HepG2 (cell line): ENCODE measurements around the gene ADAMTS17. TPM values are rescaled to one million over a fixed set of nuclear protein-coding genes. Genes with fewer than 3 reads are reported as not detected.

Experiments used
- ATAC-seq: fragments of 200-7000 bp; cut with Tn5 transposase; 3 replicates; pipeline ENCODE4 v1.9.1; 2020; ENCODE audit warnings: mild to moderate bottlenecking, moderate library complexity
- BruUV-seq: library from RNA; stranded (reverse); fragments of 400-500 nt; replicated peaks from 2 replicates; lab custom pipeline; 2021; lab: Mats Ljungman, UMichigan
- CTCF ChIA-PET: fragments of 300-600 bp; formaldehyde crosslinking; extraction: SDS; loops from one replicate; lab custom pipeline; 2021; ENCODE audit warnings: low total read pairs, inconsistent platforms, low intra/inter-chr PET ratio; lab: Yijun Ruan, JAX
- POLR2A ChIA-PET: fragments of 350-600 bp; sonication (Branson Sonifier 250); formaldehyde crosslinking; loops from one replicate; lab custom pipeline; 2020; ENCODE audit warnings: antibody characterized with exemption, inconsistent platforms; lab: Yijun Ruan, JAX
- DNase-seq: peaks from one replicate; pipeline ENCODE4 v3.0.0-alpha.2; 2015; ENCODE audit warnings: low spot score
- FAIRE-seq: peaks from 3 replicates; lab custom pipeline; 2011; peaks lifted over from hg19 to GRCh38; lab: Jason Lieb, UNC
- H2AFZ ChIP-seq: one replicate; pipeline ENCODE4 v1.6.1; 2011; ENCODE audit warnings: low read length, inconsistent platforms
- H3K27ac ChIP-seq: fragments of 300-600 bp; 3 replicates; pipeline ENCODE4 v1.8.0; 2011; ENCODE audit warnings: mixed run types, mild to moderate bottlenecking, mixed read lengths, low read length, inconsistent platforms; ENCODE audit not compliant: insufficient read depth; ENCODE audit errors: extremely low read length
- H3K27me3 ChIP-seq, 2 experiments: fragments of 200-600 bp in 1 of 2; 2 replicates in 1 of 2; 3 replicates in 1 of 2; pipeline versions ENCODE4 v1.6.0 to v1.8.0; 2011; ENCODE audit warnings: low read length in 2 of 2, mild to moderate bottlenecking in 2 of 2, moderate library complexity in 2 of 2, inconsistent platforms in 1 of 2; ENCODE audit not compliant: insufficient read depth in 2 of 2, control insufficient read depth in 1 of 2
- H3K36me3 ChIP-seq, 2 experiments: fragments of 200-600 bp in 1 of 2; replicated peaks in 1 of 2; 2 replicates in 1 of 2; 3 replicates in 1 of 2; pipeline versions ENCODE4 v1.5.1 to v1.8.0; 2011; ENCODE audit warnings: low read length in 2 of 2, inconsistent platforms in 1 of 2; ENCODE audit not compliant: insufficient read depth in 2 of 2, control insufficient read depth in 1 of 2
- H3K4me1 ChIP-seq: 2 replicates; pipeline ENCODE4 v1.5.1; 2012; ENCODE audit warnings: low read length, inconsistent platforms; ENCODE audit not compliant: insufficient read depth
- H3K4me2 ChIP-seq: 2 replicates; pipeline ENCODE4 v1.6.0; 2011; ENCODE audit warnings: low read depth, low read length, inconsistent platforms
- H3K4me3 ChIP-seq, 3 experiments: fragments of 200-600 bp in 1 of 3; sonication (generic), shearing (Covaris generic) in 1 of 3; replicated peaks in 1 of 3; 2 replicates each; pipeline ENCODE4 v1.5.1; 2011 to 2016; ENCODE audit warnings: low read length in 3 of 3, inconsistent platforms in 2 of 3, low read depth in 2 of 3, mild to moderate bottlenecking in 2 of 3, control low read depth in 1 of 3, mixed read lengths in 1 of 3; ENCODE audit not compliant: insufficient read depth in 1 of 3
- H3K79me2 ChIP-seq: one replicate; pipeline ENCODE4 v1.6.1; 2011; ENCODE audit warnings: low read length, inconsistent platforms; ENCODE audit not compliant: insufficient read depth
- H3K9ac ChIP-seq: 2 replicates; pipeline ENCODE4 v1.6.0; 2011; ENCODE audit warnings: mild to moderate bottlenecking, low read depth, low read length, inconsistent platforms; ENCODE audit not compliant: insufficient read depth
- H3K9me3 ChIP-seq: 2 replicates; pipeline ENCODE4 v1.5.1; 2012; ENCODE audit warnings: mild to moderate bottlenecking, low read length
- H4K20me1 ChIP-seq: 2 replicates; pipeline ENCODE4 v1.6.0; 2011; ENCODE audit warnings: inconsistent platforms, mild to moderate bottlenecking, low read length, moderate library complexity; ENCODE audit not compliant: insufficient read depth
- CSRNP1 ChIP-seq: sonication (generic); formaldehyde crosslinking; IDR thresholded peaks from 2 replicates; pipeline ENCODE4 v1.8.1; 2023; ENCODE audit warnings: mild to moderate bottlenecking, missing genetic modification reagents
- DDIT3 ChIP-seq: sonication (generic); formaldehyde crosslinking; IDR thresholded peaks from 2 replicates; pipeline ENCODE4 v1.4.0; 2020; ENCODE audit warnings: mild to moderate bottlenecking, missing genetic modification reagents
- FOSL1 ChIP-seq: sonication (generic); formaldehyde crosslinking; IDR thresholded peaks from 2 replicates; pipeline ENCODE4 v1.9.0; 2021; ENCODE audit warnings: missing genetic modification reagents, borderline replicate concordance
- JUN ChIP-seq: sonication (generic); formaldehyde crosslinking; IDR thresholded peaks from 2 replicates; pipeline ENCODE4 v1.4.0; 2020; ENCODE audit warnings: mild to moderate bottlenecking, missing genetic modification reagents
- KDM1A ChIP-seq: IDR thresholded peaks from 2 replicates; pipeline ENCODE4 v1.6.1; 2016; ENCODE audit warnings: missing compliant biosample characterization
- MTA1 ChIP-seq: sonication (generic); formaldehyde crosslinking; IDR thresholded peaks from 2 replicates; pipeline ENCODE4 v1.4.0; 2020; ENCODE audit warnings: missing genetic modification reagents, mild to moderate bottlenecking, borderline replicate concordance
- TCF7 ChIP-seq: sonication (generic); IDR thresholded peaks from 2 replicates; pipeline ENCODE4 v1.6.1; 2016; ENCODE audit warnings: antibody characterized with exemption, low read depth
- ZBTB8A ChIP-seq: sonication (generic); formaldehyde crosslinking; IDR thresholded peaks from 2 replicates; pipeline ENCODE4 v1.4.0; 2020; ENCODE audit warnings: mild to moderate bottlenecking, low read depth, missing genetic modification reagents, borderline replicate concordance
- ZFAT ChIP-seq: sonication (generic); formaldehyde crosslinking; conservative IDR thresholded peaks from 2 replicates; pipeline ENCODE4 v1.8.1; 2023; ENCODE audit warnings: missing genetic modification reagents, inconsistent platforms
- ZNF18 ChIP-seq: sonication (generic); formaldehyde crosslinking; IDR thresholded peaks from 2 replicates; pipeline ENCODE4 v1.8.0; 2022; ENCODE audit warnings: mild to moderate bottlenecking, missing genetic modification reagents; ENCODE audit not compliant: insufficient replicate concordance
- ZNF251 ChIP-seq: sonication (generic); formaldehyde crosslinking; IDR thresholded peaks from 2 replicates; pipeline ENCODE4 v1.9.0; 2021; ENCODE audit warnings: mild to moderate bottlenecking, missing genetic modification reagents
- ZNF280B ChIP-seq: sonication (generic); formaldehyde crosslinking; IDR thresholded peaks from 2 replicates; pipeline ENCODE4 v1.5.0; 2020; ENCODE audit warnings: missing genetic modification reagents, mild to moderate bottlenecking, borderline replicate concordance
- ZNF317 ChIP-seq: sonication (generic); formaldehyde crosslinking; IDR thresholded peaks from 2 replicates; pipeline ENCODE4 v1.5.0; 2020; ENCODE audit warnings: mild to moderate bottlenecking, missing genetic modification reagents
- ZNF580 ChIP-seq: IDR thresholded peaks from 2 replicates; pipeline ENCODE4 v1.6.1; 2016; ENCODE audit warnings: low read depth, borderline replicate concordance
- WGBS: methylation state at CpG from one replicate; pipeline ENCODE4 v1.1.6; 2017; ENCODE audit warnings: low lambda C conversion rate; 5-methylcytosine and 5-hydroxymethylcytosine counted together
- in situ Hi-C: cut with HindIII; loops from 2 replicates; pipeline ENCODE4 v1.10.0; 2017; ENCODE audit warnings: low pct_unique_long_range_greater_than_20kb; ENCODE audit not compliant: extremely low pct_ligation_motif_present
- intact Hi-C: fragments of 100-400 bp; cut with micrococcal nuclease; formaldehyde crosslinking; loops from one replicate; pipeline ENCODE4 v1.10.0; 2022; ENCODE audit not compliant: unreplicated experiment
- polyA plus RNA-seq, 8 experiments: library from polyadenylated mRNA; depleted of rRNA in 3 of 8; stranded (reverse) in 7 of 8; unstranded in 1 of 8; fragments of >200 nt; fragmentation: Illumina TruSeq in 4 of 8; extraction: Trizol in 4 of 8; gene quantifications; 2 replicates each; pipeline versions ENCODE4 v1.2.1 to v1.2.3, GENCODE V29; 2011 to 2016; ENCODE audit warnings: low read depth in 4 of 8, missing spikeins in 1 of 8, mixed read lengths in 1 of 8; ENCODE audit not compliant: insufficient read depth in 1 of 8
- total RNA-seq, 5 experiments: library from RNA; depleted of rRNA; stranded (reverse); fragments of >200 nt; fragmentation: Illumina TruSeq; extraction: Trizol; gene quantifications; 2 replicates each; pipeline ENCODE4 v1.2.3, GENCODE V29; 2016; ENCODE audit warnings: low read depth in 1 of 5

Gene ADAMTS17
- total and polyA plus RNA-seq, 2 of the 13 experiments (the other 11 are each of a cell fraction or from before 2014, with no cell fraction given), result 0.02 to 0.04 TPM

GRCh38 chr15:99996660-99997059 is 345.1 kb downstream of the ADAMTS17 start (continued):
- no peak for TF ChIP-seq DDIT3 (CRISPR knock-in tag)
- TF ChIP-seq ZFAT (CRISPR knock-in tag), result no peak

GRCh38 chr15:99995543-99995942 is 346.2 kb downstream of the ADAMTS17 start:
- no TSS peak for BruUV-seq
- intact Hi-C loops (no loop called here), in situ Hi-C loops (no loop called here)
- H3K9me3 ChIP-seq, result no peaks in the 10 kb centered on the region
- no peak for TF ChIP-seq ZNF317 (CRISPR knock-in tag)
- TF ChIP-seq TCF7, result no peak
- no peak for TF ChIP-seq ZNF251 (CRISPR knock-in tag)
- no peak for TF ChIP-seq ZNF580 (CRISPR knock-in tag)
- TF ChIP-seq CSRNP1 (CRISPR knock-in tag), result no peak
- TF ChIP-seq JUN (CRISPR knock-in tag), result no peak
- TF ChIP-seq ZNF280B (CRISPR knock-in tag), result no peak
- TF ChIP-seq ZNF18 (CRISPR knock-in tag), result no peak
- no peak for TF ChIP-seq FOSL1 (CRISPR knock-in tag)
- TF ChIP-seq ZBTB8A (CRISPR knock-in tag), result no peak
- no peak for TF ChIP-seq MTA1 (CRISPR knock-in tag)
- TF ChIP-seq KDM1A (CRISPR knock-in tag), result no peak
- no peaks in the 10 kb centered on the region for H3K79me2 ChIP-seq
- H3K27ac ChIP-seq, result no peak overlapping the region
- no peak overlapping the region for H3K4me2 ChIP-seq
- no peak overlapping the region for H3K4me3 ChIP-seq
- H3K36me3 ChIP-seq, result no peaks in the 10 kb centered on the region
- 71% methylated on average over 11 of the region's 11 CpGs for WGBS
- no peaks in the 10 kb centered on the region for H4K20me1 ChIP-seq
- ChIA-PET CTCF (no interaction called here), POLR2A (no interaction called here)
- no peak overlapping the region for H3K9ac ChIP-seq
- H3K27me3 ChIP-seq, result no peaks in the 10 kb centered on the region
- no peaks in the 10 kb centered on the region for H3K4me1 ChIP-seq
- ATAC-seq (no peak), DNase-seq (no peak), FAIRE-seq (no peak)
- no peak overlapping the region for H2AFZ ChIP-seq
